Hepatocyte (in vitro differentiated cells): ENCODE results near the gene KCNMA1.

Source experiments
- CTCF ChIP-seq: fragments of 200-600 bp; sonication (generic); IDR thresholded peaks from 2 replicates; pipeline ENCODE4 v1.5.1; 2016; ENCODE audit warnings: antibody characterized with exemption, mild to moderate bottlenecking; ENCODE audit not compliant: poor library complexity
- EZH2phosphoT487 ChIP-seq: fragments of 200-600 bp; sonication (generic); IDR thresholded peaks from one replicate; pipeline ENCODE4 v1.6.1; 2018; ENCODE audit warnings: antibody characterized with exemption, mild to moderate bottlenecking, low read depth, moderate library complexity; ENCODE audit not compliant: unreplicated experiment, severe bottlenecking

DNA sequence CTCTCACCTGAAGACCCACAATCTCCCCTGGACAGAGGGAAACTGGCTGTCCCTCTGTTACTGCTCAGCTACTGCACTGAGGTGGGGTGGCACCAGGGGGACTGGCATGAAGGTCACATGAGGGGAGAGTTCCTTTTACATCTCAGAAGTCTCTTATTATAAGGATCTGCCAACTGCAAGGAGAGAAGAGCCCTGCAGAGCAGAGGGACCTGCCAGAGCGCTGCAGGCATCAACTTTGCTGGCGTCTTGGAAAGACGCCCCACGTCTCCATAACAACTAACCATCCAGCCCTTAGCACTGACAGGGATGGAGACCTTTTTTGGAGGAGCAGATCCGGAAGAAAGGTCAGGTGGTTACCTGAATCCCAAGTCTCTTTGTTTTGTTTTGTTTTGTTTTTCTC is 218.6 kb downstream of the KCNMA1 start:
- TF ChIP-seq CTCF, result no peak
- TF ChIP-seq EZH2phosphoT487, result no peak
